HUES48 (cell line): ENCODE data around the gene ATF5.

Experiments used
- H3K27ac ChIP-seq: one replicate; pipeline ENCODE4 v1.7.0; 2013; ENCODE audit warnings: low read depth, low read length, inconsistent platforms
- H3K27me3 ChIP-seq: 2 replicates; pipeline ENCODE4 v1.6.1; 2013; ENCODE audit warnings: mild to moderate bottlenecking, low read length; ENCODE audit not compliant: control insufficient read depth, insufficient read depth
- H3K36me3 ChIP-seq: 2 replicates; pipeline ENCODE4 v1.6.1; 2013; ENCODE audit warnings: low read length; ENCODE audit not compliant: control insufficient read depth, insufficient read depth
- H3K4me1 ChIP-seq: 2 replicates; pipeline ENCODE4 v1.6.1; 2013; ENCODE audit warnings: mild to moderate bottlenecking, low read length; ENCODE audit not compliant: control insufficient read depth, insufficient read depth
- H3K4me3 ChIP-seq: 2 replicates; pipeline ENCODE4 v1.5.1; 2013; ENCODE audit warnings: mild to moderate bottlenecking, low read depth, low read length
- H3K9ac ChIP-seq: 2 replicates; pipeline ENCODE4 v1.6.1; 2013; ENCODE audit warnings: mild to moderate bottlenecking, low read depth, low read length, moderate library complexity
- H3K9me3 ChIP-seq: 2 replicates; pipeline ENCODE4 v1.6.1; 2013; ENCODE audit warnings: low read length; ENCODE audit not compliant: control insufficient read depth, insufficient read depth

Gene ATF5

GRCh38 chr19:49894879-49895565 lies 34.0 kb upstream of the ATF5 start:
- Histone ChIP-seq H3K36me3 (no peaks in the 10 kb centered on the region), H3K9ac (no peak overlapping the region), H3K27me3 (no peaks in the 10 kb centered on the region), H3K9me3 (no peaks in the 10 kb centered on the region), H3K4me3 (no peak overlapping the region), H3K27ac (no peak overlapping the region), H3K4me1 (peaks cover 6% of the 10 kb centered on the region; the same call in 1 of the 2 replicates)

GRCh38 chr19:49895566-49896297 lies 33.3 kb upstream of the ATF5 start:
- no peak overlapping the region for H3K27ac ChIP-seq
- H3K36me3 ChIP-seq, result no peaks in the 10 kb centered on the region
- no peaks in the 10 kb centered on the region for H3K9me3 ChIP-seq
- peaks cover 6% of the 10 kb centered on the region; the same call in 1 of the 2 replicates for H3K4me1 ChIP-seq
- H3K9ac ChIP-seq, result no peak overlapping the region
- H3K4me3 ChIP-seq, result no peak overlapping the region
- no peaks in the 10 kb centered on the region for H3K27me3 ChIP-seq

- Histone ChIP-seq H3K27ac (no peak within 1 kb of the TSS), H3K36me3 (no peaks in the 10 kb centered on the region), H3K4me1 (no peaks in the 10 kb centered on the region), H3K4me3 (no peak within 1 kb of the TSS), H3K27me3 (no peaks in the 10 kb centered on the region), H3K9me3 (no peaks in the 10 kb centered on the region), H3K9ac (no peak within 1 kb of the TSS)
Observed at GRCh38 chr19:49896863-49897621, 32.0 kb upstream of the ATF5 start, which contains the start of gene IL4I1. Gene IL4I1 (minus strand): TSS chr19:49896887. CDS start chr19:49896160, 727 bp downstream.

GRCh38 chr19:49904136-49904535 lies 24.9 kb upstream of the ATF5 start:
- no peaks in the 10 kb centered on the region for H3K27me3 ChIP-seq
- H3K9me3 ChIP-seq, result no peaks in the 10 kb centered on the region
- no peak overlapping the region for H3K9ac ChIP-seq
- H3K4me1 ChIP-seq, result peaks cover 7% of the 10 kb centered on the region; the same call in 1 of the 2 replicates
- no peak overlapping the region for H3K4me3 ChIP-seq
- H3K36me3 ChIP-seq, result peaks cover 25% of the 10 kb centered on the region
- H3K27ac ChIP-seq, result no peak overlapping the region

GRCh38 chr19:49906879-49907564 lies 22.0 kb upstream of the ATF5 start:
- peaks cover 52% of the 10 kb centered on the region for H3K36me3 ChIP-seq

GRCh38 chr19:49907745-49908446 lies 21.1 kb upstream of the ATF5 start:
- H3K9ac ChIP-seq, result no peak overlapping the region
- H3K27me3 ChIP-seq, result no peaks in the 10 kb centered on the region
- no peaks in the 10 kb centered on the region for H3K9me3 ChIP-seq
- peaks cover 59% of the 10 kb centered on the region for H3K36me3 ChIP-seq
- H3K4me1 ChIP-seq, result peaks cover 7% of the 10 kb centered on the region; the same call in 1 of the 2 replicates
- H3K4me3 ChIP-seq, result no peak overlapping the region
- H3K27ac ChIP-seq, result no peak overlapping the region

More at GRCh38 chr19:49906879-49907564, 22.0 kb upstream of the ATF5 start:
- Histone ChIP-seq H3K9me3 (no peaks in the 10 kb centered on the region), H3K4me3 (no peak overlapping the region), H3K27ac (no peak overlapping the region), H3K9ac (no peak overlapping the region), H3K27me3 (no peaks in the 10 kb centered on the region), H3K4me1 (peaks cover 7% of the 10 kb centered on the region; the same call in 1 of the 2 replicates)

GRCh38 chr19:49908480-49909420 lies 20.3 kb upstream of the ATF5 start:
- Histone ChIP-seq H3K9me3 (no peaks in the 10 kb centered on the region), H3K27me3 (no peaks in the 10 kb centered on the region), H3K4me3 (no peak overlapping the region), H3K36me3 (peaks cover 67% of the 10 kb centered on the region), H3K4me1 (peaks cover 7% of the 10 kb centered on the region; the same call in 1 of the 2 replicates), H3K27ac (no peak overlapping the region), H3K9ac (no peak overlapping the region)

GRCh38 chr19:49910179-49910578 lies 18.8 kb upstream of the ATF5 start:
- Histone ChIP-seq H3K27me3 (no peaks in the 10 kb centered on the region), H3K4me3 (no peak overlapping the region), H3K27ac (no peak overlapping the region), H3K9me3 (no peaks in the 10 kb centered on the region), H3K9ac (no peak overlapping the region), H3K4me1 (peaks cover 7% of the 10 kb centered on the region; the same call in 1 of the 2 replicates), H3K36me3 (peaks cover 79% of the 10 kb centered on the region)

GRCh38 chr19:49911381-49912145 lies 17.4 kb upstream of the ATF5 start:
- H3K9ac ChIP-seq, result no peak overlapping the region
- peaks cover 88% of the 10 kb centered on the region for H3K36me3 ChIP-seq
- H3K4me1 ChIP-seq, result peaks cover 7% of the 10 kb centered on the region; the same call in 1 of the 2 replicates
- no peaks in the 10 kb centered on the region for H3K9me3 ChIP-seq
- no peak overlapping the region for H3K27ac ChIP-seq
- H3K4me3 ChIP-seq, result no peak overlapping the region
- H3K27me3 ChIP-seq, result no peaks in the 10 kb centered on the region
